Measurements from ENCODE around the gene SS18.
"Not testable (repeated sequence)": the region's sequence is repeated elsewhere in the genome, so short reads cannot be mapped to it uniquely, and the experiment has no call there.

Gene SS18

GRCh38 chr18:26090130-26091046 lies at the start of gene SS18:
SS18 (minus strand) TSS chr18:26090613; CDS start chr18:26090569, 44 bp downstream.
- peak; percentile 89 for DNase-seq

DNA sequence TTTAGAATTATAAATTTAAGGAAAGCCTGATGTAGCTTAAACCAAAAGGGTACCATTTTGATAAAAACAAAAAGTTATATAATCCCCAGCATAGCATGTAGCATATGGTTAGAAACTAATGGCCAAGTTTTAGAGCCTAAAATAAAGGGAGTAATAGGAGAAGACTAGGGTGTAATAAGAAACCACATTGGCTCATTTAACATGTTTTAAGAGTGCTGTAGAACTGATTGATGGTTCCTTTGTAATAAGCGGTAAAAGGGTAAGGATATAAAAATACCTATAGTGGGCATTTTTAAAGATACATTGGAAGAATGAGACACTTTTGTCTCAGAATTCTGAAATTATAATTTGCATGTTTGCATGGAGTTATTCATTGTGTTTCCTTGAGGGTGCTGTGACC lies 45.1 kb upstream of the SS18 start:
- no peak for DNase-seq

- DNase-seq = no peak
These were observed 43.7 kb upstream of the SS18 start for GRCh38 chr18:26134107-26134506.

- DNase-seq = peak; percentile 61
These were observed 43.2 kb upstream of the SS18 start, which contains the start of gene PSMA8 for GRCh38 chr18:26133652-26134051. PSMA8 (plus strand) TSS chr18:26133869; CDS start chr18:26133966, 97 bp downstream.

DNA sequence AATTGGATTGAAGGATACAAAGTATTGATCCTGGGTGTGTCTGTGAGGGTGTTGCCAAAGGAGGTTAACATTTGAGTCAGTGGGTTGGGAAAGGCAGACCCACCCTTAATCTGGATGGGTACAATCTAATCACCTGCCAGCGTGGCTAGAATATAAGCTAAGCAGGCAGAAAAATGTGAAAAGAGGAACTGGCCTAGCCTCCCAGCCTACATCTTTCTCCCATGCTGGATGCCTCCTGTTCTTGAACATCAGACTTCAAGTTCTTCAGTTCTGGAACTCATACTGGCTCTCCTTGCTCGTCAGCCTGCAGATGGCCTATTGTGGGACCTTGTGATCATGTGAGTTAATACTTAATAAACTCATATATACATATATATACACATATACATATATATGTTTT lies 37.8 kb upstream of the SS18 start:
- not testable (repeated sequence) for DNase-seq

DNA sequence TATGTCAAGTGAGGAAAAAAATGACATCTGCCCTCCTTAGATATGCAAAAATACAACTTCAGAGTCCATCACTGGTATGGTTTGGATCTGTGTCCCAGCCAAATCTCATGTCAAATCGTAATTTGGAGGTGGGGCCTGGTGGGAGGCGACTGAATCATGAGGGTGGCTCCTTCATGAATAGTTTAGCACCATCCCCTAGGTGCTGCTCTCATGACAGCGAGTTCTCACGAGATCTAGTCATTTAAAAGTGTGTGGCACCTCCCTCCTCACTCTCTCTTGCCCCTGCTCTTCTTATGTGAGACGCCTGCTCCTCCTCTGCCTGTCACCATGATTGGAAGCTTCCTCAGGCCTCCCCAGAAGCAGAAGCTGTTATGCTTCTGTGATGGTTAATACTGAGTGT lies 37.4 kb upstream of the SS18 start:
- DNase-seq = no peak

DNA sequence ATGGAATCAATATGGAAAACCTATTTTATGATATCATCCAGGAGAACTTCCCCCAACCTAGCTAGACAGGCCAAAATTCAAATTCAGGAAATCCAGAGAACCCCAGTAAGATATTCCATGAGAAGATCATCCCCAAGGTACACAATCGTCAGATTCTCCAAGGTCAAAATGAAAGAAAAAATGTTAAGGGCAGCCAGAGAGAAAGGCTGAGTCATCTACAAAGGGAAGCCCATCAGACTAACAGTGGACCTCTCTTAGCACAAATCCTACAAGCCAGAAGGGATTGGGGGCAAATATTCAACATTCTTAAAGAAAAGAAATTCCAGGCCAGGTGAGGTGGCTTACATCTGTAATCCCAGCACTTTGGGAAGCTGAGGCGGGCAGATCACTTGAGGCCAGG lies 31.6 kb upstream of the SS18 start:
- DNase-seq = not testable (repeated sequence)

DNA sequence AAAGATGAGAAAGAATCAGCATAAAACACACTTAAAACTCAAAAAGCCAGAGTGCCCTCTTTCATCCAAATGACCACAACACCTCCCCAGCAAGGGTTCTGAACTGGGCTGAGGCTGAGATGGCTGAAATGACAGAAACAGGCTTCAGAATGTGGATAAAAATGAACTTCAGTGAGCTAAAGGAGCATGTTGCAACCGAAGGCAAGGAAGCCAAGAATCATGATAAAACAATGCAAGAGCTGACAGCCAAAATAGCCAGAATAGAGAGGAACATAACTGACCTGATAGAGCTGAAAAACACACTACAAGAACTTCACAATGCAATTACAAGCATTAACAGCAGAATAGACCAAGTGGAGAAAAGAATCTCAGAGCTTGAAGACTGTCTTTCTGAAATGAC lies 31.1 kb upstream of the SS18 start:
- DNase-seq = no peak

DNA sequence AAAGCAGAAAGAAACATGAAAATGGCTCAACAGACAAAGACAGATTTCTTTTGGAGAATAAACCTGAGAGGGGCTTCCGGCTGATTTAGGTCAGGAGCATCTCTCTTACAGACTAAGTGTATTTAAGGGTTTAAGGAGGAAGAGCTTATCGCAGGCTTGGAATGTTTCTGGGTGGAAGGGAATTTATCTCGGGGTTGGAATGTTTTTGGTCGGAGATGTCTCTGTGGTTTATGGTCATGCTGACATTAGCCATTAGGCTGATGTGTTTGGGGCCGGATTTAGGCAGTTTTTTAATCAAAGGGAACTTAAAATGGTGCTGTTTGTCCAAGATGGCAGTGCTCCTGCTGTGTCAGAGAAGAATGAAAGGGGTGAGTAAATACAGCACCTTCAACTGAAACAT lies 28.8 kb upstream of the SS18 start:
- no peak for DNase-seq

DNA sequence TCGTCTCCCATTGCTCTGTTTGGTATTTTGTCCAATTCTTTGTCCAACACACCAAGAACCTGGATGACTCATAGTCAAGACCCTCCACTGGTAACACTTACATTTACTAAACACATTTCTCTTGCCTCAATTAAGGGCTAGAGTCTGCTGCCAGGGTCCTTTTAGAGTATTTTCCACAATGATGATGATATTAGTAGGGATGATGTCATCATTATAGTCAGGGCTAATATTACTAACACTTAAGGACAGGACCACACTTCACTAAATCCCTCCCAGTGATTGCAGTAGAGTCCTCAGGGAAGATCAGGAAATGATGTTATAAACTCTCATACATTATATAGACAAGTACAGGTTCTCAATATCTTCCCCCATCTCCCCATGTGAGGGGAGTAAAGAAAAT lies 13.6 kb upstream of the SS18 start:
- no peak for DNase-seq

DNA sequence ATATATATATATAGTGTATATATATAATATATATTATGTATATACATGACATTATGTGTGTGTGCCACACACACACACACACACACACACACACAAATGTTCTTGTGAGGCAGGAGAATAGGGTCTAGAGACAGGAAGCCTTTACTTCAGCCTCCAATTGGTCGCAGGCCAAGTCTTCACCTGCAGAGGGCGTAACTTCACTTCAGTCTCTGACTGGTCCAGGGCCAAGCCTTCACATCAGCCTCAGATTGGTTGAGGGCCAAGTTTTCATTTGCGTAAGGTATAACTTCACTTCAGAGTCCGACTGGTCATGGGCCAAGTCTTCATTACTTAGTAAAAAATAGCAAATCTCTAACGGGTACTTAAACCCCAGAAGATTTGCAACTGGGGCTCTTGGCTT lies 13.2 kb upstream of the SS18 start:
- peak; percentile 32 for DNase-seq

DNA sequence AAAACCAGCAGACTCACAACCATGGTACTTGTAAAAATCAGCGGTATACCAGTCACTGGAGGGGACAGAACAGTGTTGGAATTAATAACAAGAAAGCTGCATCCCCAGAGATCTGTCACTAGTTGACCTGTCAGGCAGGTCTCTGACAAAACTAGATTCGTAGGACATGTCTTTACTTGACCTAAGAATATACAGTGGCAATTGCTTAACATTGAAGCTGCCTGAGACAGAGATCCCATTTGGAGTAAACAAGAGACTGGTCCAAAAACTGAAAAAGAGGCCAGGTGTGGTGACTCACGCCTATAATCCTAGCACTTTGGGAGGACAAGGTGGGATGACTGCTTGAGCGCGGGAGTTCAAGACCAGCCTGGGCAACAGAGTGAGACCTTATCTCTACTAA lies 7.2 kb upstream of the SS18 start:
- DNase-seq = no peak

DNA sequence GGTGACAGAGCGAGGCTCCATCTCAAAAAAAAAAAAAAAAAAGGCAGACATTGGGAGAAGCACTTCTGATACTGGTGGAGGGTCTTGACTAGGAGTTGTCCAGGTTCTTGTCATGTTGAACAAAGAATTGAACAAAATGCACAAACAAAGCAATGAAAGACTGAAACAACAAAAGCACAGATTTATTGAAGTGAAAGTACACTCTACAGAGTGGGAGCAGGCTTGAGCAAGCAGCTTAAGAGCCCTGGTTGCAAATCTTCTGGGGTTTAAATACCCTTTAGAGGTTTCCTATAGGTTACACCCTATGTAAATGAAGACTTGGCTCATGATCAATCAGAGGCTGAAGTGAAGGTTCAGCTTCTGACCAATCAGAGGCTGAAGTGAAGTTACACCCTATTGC lies 6.4 kb upstream of the SS18 start:
- no peak for DNase-seq

DNA sequence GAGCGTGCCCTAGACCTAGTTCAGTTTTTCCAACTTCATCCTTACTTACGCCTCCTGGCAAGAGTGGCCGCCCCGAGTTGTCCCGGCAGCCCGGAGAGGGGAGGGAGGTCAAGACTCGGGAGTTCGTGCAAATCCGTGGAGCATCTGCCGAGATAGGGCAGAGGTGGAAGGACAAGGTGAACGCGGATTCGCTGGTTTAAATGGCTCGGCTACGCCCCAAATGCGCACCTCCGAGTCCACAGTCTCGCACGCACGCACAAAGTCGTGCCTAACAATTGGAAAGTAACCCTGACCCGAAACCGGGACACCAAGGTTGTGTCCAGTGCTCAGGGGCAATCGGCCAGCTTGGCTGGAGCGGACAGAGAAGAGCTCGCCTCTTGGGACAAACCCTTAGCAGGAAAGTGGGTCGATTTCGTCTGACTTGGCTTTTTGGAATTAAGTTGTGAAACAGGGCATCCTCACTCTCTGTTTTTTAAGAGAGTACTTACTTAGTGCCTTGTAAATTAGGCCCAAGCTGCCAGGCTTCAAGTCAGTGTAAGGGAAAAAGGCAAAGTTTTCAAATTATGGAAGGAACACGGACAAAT lies 726 bp upstream of the SS18 start:
- no peak for DNase-seq

- no peak for DNase-seq
These were observed 902 bp downstream of the SS18 start for GRCh38 chr18:26089293-26090129.

DNA sequence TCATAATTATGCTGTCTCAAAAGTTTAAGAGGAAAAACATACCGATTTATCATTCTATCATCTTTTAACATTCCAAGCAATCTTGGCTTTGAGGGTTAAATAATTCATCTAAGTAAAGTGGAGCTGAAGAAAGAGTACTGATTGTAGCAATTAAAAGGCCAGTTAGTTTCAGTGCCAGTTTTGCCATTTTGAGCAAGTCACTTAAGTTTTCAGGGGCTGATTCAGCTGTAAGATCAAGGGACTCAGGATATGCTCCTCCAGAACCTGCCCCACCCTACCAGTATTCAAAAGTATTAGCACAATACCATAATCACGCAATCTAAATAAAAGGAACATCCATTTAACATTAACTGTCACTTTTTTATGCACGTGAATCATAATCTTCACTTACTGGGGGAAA lies 1.9 kb downstream of the SS18 start:
- DNase-seq = no peak

GRCh38 chr18:26086959-26087358 lies 3.5 kb downstream of the SS18 start:
- DNase-seq = no peak

- no peak for DNase-seq
These were observed 5.4 kb downstream of the SS18 start for GRCh38 chr18:26085056-26085455.

DNA sequence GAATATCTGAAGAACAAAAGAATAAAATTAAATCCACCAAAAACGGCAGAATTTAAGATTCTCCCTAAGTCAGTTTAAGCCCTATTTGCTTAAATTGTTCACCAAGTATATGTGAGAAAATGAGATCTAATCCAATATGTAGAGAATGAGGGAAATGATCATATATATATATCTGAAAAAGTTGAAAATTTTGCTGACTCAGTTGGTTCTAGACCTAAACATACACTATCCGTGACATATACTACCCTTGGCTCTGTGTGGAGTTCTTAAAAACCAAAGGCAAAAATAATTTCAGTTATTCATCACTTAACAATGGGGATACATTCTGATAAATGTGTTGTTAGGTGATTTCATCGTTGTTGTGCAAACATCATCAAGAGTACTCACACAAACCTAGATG lies 7.3 kb downstream of the SS18 start:
- DNase-seq = no peak

DNA sequence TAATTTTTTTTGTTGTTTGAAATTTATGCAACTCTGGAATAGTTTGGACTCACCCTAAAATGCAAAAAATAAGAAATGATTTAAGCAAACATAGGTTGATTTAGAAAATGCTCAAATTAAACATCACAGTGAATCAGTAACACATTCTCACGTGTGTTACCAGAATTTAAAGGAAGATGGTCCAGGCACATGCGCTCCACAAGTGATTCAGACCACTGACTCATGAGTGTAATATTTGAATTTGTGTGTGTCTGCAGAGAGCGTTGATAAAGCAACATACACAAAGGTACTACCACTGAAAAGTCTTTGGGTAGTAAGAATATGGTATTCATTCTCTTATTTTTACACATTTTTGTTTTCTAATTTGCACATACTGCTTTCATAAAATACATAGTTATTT lies 7.9 kb downstream of the SS18 start:
- DNase-seq = no peak

GRCh38 chr18:26074246-26074645 lies 16.2 kb downstream of the SS18 start:
- DNase-seq = no peak

DNA sequence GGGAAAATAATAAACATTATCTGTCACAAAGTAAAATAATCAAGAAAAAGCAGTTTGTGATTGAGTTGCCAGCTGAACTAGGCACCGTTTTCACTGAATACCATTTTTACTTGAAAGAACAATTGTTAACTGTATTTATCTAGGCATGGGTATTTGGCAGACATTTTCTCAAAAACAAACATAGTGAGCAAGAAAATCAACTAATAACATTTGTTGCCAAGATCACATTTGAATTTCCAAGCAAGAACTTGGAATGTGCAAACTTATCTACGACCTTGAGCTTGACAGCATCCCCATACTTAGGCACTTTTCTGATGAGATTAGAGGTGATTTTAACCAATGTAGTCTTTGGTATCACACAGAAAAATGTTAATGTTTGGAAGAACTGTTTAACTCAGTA lies 16.7 kb downstream of the SS18 start:
- DNase-seq = no peak

DNA sequence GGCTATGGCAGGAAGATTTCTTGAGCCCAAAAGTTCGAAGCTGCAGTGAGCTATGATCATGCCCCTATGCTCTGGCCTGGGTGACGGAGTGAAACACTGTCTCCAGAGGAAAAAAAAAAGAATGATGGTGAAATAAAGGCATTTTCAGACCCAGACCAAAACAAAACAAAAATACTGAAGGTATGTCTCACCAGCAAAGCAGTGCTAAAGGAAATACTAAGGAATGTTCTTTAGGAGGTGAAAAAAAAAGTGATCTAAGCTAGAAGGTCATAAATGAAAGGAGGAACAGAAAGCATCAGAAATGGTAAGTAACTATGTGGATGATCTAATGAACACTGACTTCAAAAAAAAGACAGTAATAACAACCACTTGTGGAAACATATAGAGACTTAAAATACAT lies 18.7 kb downstream of the SS18 start:
- DNase-seq = no peak

DNA sequence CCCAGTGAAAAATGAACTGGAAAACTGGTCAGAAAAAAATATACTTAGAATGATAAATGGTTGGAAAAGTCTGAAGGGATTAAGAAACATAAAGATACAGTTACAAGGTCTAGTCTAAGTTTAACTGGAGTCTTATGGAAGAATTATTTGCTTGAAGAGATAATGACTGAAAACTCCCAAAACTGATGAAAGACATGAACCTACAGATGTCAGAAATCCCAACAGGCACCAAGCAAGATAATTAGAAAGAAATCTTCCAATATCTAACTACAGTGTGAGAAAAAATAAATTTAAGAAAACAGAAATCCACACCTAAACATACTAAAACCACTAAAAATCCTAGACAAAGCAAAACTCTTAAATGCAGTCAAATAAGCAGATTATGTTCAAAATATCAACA lies 19.4 kb downstream of the SS18 start:
- no peak for DNase-seq
